Peyer's patch (tissue), 4 donors: Measurements from ENCODE around the gene ATOSA.

Source experiments
- POLR2A ChIP-seq, 2 donors: fragments of 450-650 bp; IDR thresholded peaks; one replicate each; pipeline ENCODE4 v1.5.1; 2017; ENCODE audit warnings: antibody characterized with exemption in 2 of 2, mild to moderate bottlenecking in 2 of 2, moderate library complexity in 2 of 2
- TF ChIP-seq, protein P1 (sequence below), 6 experiments: fragments of 450-650 bp in 4 of 6; fragments of 200-600 bp in 2 of 6; sonication (generic) in 1 of 6; IDR thresholded peaks; one replicate each; pipeline ENCODE4 v1.5.1; 2017 to 2019; ENCODE audit warnings: antibody characterized with exemption in 6 of 6, mild to moderate bottlenecking in 3 of 6, moderate library complexity in 1 of 6

DNA sequence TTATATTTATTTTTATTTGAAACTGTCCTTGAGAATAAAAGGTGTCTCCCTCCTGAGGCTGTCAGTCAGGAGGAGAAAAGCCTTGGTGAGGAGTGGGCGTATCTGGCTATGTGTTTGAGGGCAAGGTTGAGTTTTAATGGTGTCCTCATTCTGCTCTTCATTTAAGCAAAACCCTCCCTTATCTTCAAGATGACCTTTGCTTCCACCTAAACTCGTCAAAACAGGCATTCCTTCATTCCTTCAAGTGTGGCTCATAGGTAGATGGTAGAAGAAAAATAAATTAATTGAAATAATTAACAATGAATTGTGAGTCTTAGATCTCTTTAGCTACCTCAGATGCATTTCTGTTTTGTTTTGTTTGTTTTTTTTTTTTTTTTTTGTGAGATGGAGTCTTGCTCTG, 39.4 kb upstream of the ATOSA start:
- TF ChIP-seq POLR2A (IDR thresholded peaks at IDR 0.05): no peak
- TF ChIP-seq, protein P1, sequence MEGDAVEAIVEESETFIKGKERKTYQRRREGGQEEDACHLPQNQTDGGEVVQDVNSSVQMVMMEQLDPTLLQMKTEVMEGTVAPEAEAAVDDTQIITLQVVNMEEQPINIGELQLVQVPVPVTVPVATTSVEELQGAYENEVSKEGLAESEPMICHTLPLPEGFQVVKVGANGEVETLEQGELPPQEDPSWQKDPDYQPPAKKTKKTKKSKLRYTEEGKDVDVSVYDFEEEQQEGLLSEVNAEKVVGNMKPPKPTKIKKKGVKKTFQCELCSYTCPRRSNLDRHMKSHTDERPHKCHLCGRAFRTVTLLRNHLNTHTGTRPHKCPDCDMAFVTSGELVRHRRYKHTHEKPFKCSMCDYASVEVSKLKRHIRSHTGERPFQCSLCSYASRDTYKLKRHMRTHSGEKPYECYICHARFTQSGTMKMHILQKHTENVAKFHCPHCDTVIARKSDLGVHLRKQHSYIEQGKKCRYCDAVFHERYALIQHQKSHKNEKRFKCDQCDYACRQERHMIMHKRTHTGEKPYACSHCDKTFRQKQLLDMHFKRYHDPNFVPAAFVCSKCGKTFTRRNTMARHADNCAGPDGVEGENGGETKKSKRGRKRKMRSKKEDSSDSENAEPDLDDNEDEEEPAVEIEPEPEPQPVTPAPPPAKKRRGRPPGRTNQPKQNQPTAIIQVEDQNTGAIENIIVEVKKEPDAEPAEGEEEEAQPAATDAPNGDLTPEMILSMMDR (IDR thresholded peaks at IDR 0.05): no peak
